Activated T-cell treated with anti-CD3 and anti-CD28 coated beads, Interleukin-2, amount 50 U/mL, for 72 hours (primary cell): ENCODE results near the gene NOL4L. TPM values are rescaled to one million over a fixed set of nuclear protein-coding genes. Genes with fewer than 3 reads are reported as not detected.

ENCODE experiments used
- ATAC-seq, 2 donors: fragments of 150-1000 bp; cut with Tn5 transposase; replicated peaks in 1 of 2; 2 replicates each; pipeline ENCODE4 v1.10.0; 2021; ENCODE audit warnings: moderate library complexity in 2 of 2, mild to moderate bottlenecking in 1 of 2
- DNase-seq, 2 donors: peaks; one replicate each; pipeline ENCODE4 v3.0.0; 2021 to 2022; ENCODE audit warnings: mixed read lengths in 1 of 2
- H3K27ac Mint-ChIP-seq: one replicate; pipeline ENCODE4 v1.8.0; 2022; ENCODE audit warnings: mild to moderate bottlenecking, moderate library complexity, mixed read lengths
- H3K27me3 Mint-ChIP-seq: one replicate; pipeline ENCODE4 v1.8.0; 2022; ENCODE audit warnings: low read depth, mixed read lengths
- H3K36me3 Mint-ChIP-seq, 2 donors: one replicate each; pipeline ENCODE4 v1.8.0; 2022; ENCODE audit warnings: mixed read lengths in 2 of 2, mild to moderate bottlenecking in 1 of 2; ENCODE audit not compliant: insufficient read depth in 2 of 2
- H3K4me1 Mint-ChIP-seq: one replicate; pipeline ENCODE4 v1.8.0; 2022; ENCODE audit warnings: low read depth, mixed read lengths
- H3K4me3 Mint-ChIP-seq, 2 donors: one replicate each; pipeline ENCODE4 v1.8.0; 2022; ENCODE audit warnings: mild to moderate bottlenecking in 2 of 2, mixed read lengths in 2 of 2, moderate library complexity in 2 of 2
- H3K9me3 Mint-ChIP-seq, 2 donors: one replicate each; pipeline ENCODE4 v1.8.0; 2022; ENCODE audit warnings: mixed read lengths in 2 of 2
- total RNA-seq, 2 donors: library from RNA; stranded (reverse); gene quantifications; one replicate each; pipeline ENCODE4 v1.2.3, GENCODE V29; 2022

Gene NOL4L
- total RNA-seq, 2 donors from 2014 or later = 28.2 to 30.0 TPM

DNA sequence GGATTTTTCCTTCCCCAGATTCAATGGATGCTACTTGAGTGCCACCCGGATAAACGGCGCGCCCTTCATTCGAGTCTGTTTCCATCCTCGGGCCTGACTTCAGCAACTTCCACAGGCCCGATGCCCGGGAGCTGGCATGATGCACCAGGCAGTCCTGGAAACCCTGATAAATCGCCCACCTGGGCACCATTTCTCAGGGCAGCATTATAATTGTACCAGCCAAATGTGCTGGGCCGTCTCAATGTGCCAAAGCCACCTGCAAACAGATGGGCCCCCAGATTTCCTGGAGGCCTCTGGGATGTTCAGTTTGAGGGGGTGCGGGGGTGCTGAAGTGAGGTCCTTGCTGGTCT, 65.8 kb downstream of the NOL4L start:
- DNase-seq (no peak), ATAC-seq (no peak)
- Mint-ChIP-seq H3K36me3 (no peaks in the 10 kb centered on the region), H3K27ac (no peak overlapping the region), H3K4me1 (peaks cover 56% of the 10 kb centered on the region), H3K9me3 (no peaks in the 10 kb centered on the region), H3K27me3 (no peaks in the 10 kb centered on the region), H3K4me3 (no peak overlapping the region)

GRCh38 chr20:32518593-32519380, 66.3 kb downstream of the NOL4L start:
- Mint-ChIP-seq H3K27me3 (no peaks in the 10 kb centered on the region), H3K9me3 (no peaks in the 10 kb centered on the region), H3K36me3 (no peaks in the 10 kb centered on the region), H3K4me1 (peaks cover 56% of the 10 kb centered on the region), H3K4me3 (no peak overlapping the region), H3K27ac (no peak overlapping the region)
- no peak for DNase-seq
- no peak for ATAC-seq

DNA sequence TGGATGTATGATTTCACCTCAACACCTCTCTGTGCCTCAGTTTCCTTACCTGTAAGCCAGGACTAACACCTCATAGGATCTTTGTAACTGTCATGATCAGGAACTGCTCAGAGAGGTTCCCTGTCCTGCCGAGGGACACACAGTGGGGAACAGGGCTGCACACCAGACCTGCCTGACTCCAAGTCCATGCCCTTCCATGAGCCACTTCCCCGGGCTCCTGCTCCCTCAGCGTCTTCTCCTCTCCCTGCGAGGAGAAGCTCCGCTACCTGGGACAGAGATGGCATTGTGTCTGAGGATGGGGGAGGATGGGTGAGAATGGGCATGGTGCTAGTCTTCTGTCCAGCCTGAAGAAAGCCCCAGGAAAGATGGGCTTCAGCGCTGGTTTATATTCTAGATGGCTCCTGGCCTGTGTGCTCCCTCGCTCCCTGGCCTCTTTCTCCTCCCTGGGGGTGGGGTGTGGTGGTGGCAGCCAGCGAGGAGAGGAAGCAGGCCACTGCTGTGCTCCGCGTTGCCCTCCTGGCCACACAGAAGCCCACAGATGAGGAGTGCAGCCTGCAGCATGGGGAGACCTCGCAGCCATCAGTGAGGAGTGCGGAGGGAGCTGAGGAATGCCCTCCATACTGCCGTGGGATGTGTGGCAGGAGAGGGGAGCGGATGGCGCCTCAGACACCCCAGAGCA, 67.1 kb downstream of the NOL4L start:
- H3K27ac Mint-ChIP-seq = no peak overlapping the region
- H3K4me1 Mint-ChIP-seq = peaks cover 56% of the 10 kb centered on the region
- DNase-seq (no peak), ATAC-seq (no peak)
- H3K9me3 Mint-ChIP-seq = no peaks in the 10 kb centered on the region
- no peaks in the 10 kb centered on the region for H3K36me3 Mint-ChIP-seq
- no peak overlapping the region for H3K4me3 Mint-ChIP-seq
- no peaks in the 10 kb centered on the region for H3K27me3 Mint-ChIP-seq

DNA sequence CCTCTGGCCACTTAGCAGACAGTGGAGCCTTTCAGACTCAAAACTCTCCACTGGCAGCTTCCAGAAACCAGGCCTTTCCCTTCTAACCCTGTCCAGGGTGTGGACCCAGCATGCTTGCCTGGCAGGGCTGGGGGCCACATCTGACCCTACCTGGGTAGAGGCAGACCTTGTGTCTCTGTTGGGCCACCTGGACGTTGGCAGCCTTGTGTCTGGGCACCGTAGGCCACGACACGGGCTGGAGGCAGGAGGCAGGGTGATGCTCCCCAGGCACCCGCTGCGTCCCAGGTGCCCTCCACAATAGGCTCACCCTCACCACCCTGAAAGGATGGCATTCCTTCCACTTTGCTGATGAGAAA, 67.6 kb downstream of the NOL4L start:
- DNase-seq (no peak), ATAC-seq (no peak)
- Mint-ChIP-seq H3K27ac (no peak overlapping the region), H3K36me3 (no peaks in the 10 kb centered on the region), H3K4me3 (no peak overlapping the region), H3K4me1 (peaks cover 56% of the 10 kb centered on the region), H3K27me3 (no peaks in the 10 kb centered on the region), H3K9me3 (no peaks in the 10 kb centered on the region)

- DNase-seq = no peak
- H3K27me3 Mint-ChIP-seq = no peaks in the 10 kb centered on the region
- no peak overlapping the region for H3K4me3 Mint-ChIP-seq
- no peak overlapping the region for H3K27ac Mint-ChIP-seq
- H3K36me3 Mint-ChIP-seq = peaks cover 0 to 3% of the 10 kb centered on the region in 2 donors
- H3K4me1 Mint-ChIP-seq = peaks cover 56% of the 10 kb centered on the region
- ATAC-seq = no peak
- H3K9me3 Mint-ChIP-seq = no peaks in the 10 kb centered on the region
Measured at GRCh38 chr20:32516583-32517517, 68.3 kb downstream of the NOL4L start.

DNA sequence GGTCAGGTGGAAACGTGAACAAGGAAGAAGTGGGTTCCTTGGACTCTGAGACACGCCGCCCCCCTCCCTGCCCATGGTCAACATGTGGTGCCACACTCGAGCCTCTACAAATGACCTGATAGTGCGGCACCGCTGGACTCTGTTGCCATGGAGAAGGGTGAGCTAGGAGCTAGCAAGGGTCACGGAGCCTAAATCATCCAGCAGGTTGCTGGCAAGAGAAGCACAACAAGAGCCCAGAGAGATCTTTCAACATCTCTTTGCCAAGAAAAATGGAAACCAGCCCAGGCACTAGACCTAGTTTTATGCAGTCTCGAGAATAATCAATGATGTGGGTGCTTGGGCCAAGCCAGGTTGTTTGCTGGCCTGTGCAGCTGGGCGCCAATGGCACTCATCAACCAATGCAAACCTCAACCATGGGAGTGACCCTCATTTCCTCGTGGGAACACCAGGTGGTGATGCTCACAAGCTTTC, 69.5 kb downstream of the NOL4L start:
- Mint-ChIP-seq H3K36me3 (peaks cover 0 to 3% of the 10 kb centered on the region in 2 donors), H3K9me3 (no peaks in the 10 kb centered on the region), H3K4me1 (peaks cover 55% of the 10 kb centered on the region), H3K27ac (peak overlapping the region; percentile 6), H3K4me3 (no peak overlapping the region), H3K27me3 (no peaks in the 10 kb centered on the region)
- DNase-seq = no peak
- ATAC-seq = no peak

DNA sequence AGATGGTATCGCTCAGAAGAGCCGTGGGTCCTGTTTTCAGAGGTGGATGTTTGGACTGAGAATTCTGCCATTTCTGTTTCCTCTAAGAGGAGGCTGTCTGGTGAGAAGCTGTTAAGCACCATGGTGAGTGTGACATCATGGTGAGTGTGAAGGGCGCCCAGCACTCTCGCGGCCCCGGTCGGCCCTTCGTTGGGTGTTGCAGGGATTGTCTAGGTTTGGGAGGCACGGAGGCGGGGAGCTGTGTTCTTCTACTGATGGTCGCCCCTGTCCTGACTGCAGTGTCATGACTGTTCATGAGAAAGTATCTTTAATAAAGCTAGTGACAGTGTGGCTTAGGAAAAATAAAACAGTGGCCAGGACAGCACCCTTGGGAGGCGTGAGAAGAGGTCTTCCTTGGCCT, 70.4 kb downstream of the NOL4L start:
- Mint-ChIP-seq H3K27ac (peak overlapping the region; percentile 30), H3K36me3 (peaks cover 0 to 3% of the 10 kb centered on the region in 2 donors), H3K4me1 (peaks cover 64% of the 10 kb centered on the region), H3K4me3 (no peak overlapping the region), H3K27me3 (no peaks in the 10 kb centered on the region), H3K9me3 (no peaks in the 10 kb centered on the region)
- DNase-seq = no peak
- ATAC-seq = no peak

DNA sequence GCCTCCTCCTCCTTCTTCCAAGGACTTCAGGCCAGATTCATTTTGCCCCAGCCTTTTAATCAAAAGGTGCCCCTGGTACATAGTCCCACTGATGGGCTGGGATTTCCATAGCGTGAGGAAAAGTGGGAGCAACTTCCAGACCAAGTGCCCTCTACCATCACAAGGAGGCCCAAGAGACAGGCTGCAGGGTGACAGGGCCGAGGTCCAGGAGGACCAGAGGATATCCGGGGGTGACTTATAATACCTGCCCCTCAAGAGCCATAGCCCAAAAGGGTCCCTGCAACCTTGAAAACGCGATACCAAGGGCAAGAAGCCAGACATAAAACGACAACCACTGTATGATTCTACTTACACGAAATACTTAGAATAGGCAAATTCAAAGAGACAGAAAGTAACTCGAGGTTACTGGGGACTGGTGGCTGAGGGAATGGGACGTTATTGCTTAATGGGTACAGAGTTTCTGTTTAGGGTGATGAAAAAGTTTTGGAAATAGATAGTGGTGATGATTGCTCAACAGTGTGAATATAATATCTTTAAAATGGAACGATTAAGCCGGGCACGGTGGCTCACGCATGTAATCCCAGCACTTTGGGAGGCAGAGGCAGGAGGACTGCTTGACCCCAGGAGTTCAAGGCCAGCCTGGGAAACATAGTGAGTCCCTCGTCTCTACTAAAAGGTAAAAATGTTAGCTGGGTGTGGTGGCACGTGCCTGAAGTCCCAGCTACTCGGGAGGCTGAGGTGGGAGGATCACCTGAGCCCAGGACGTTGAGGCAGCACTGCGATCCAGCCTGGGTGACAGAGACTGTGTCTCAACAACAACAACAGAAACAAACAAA, 71.9 kb downstream of the NOL4L start:
- Mint-ChIP-seq H3K27me3 (no peaks in the 10 kb centered on the region), H3K36me3 (peaks cover 1 to 3% of the 10 kb centered on the region in 2 donors), H3K27ac (peak overlapping the region; percentile 3), H3K9me3 (no peaks in the 10 kb centered on the region), H3K4me1 (peaks cover 79% of the 10 kb centered on the region), H3K4me3 (peak overlapping the region; percentile 17 to 60)
- DNase-seq (no peak), ATAC-seq (no peak)

DNA sequence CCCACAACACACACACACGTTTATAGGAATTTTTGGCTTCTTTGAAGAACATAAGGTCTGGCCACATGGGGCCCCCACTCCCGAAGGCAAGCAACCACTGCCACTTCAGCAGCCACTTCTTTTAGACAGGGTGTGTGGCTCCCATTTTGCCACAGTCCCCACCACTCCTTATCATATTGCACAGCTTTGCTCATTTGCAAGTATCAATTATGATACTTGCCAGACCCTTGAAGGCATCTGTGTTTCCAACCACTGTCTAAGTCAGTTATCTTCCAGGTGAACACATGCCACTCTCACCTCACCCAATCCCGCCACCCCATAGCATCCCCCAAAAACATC, 73.1 kb downstream of the NOL4L start:
- peak overlapping the region; percentile 68 for H3K27ac Mint-ChIP-seq
- no peak for ATAC-seq
- DNase-seq = no peak
- H3K9me3 Mint-ChIP-seq = no peaks in the 10 kb centered on the region
- H3K36me3 Mint-ChIP-seq = peaks cover 1 to 3% of the 10 kb centered on the region in 2 donors
- H3K4me3 Mint-ChIP-seq = peak overlapping the region; percentile 60 to 83
- H3K27me3 Mint-ChIP-seq = no peaks in the 10 kb centered on the region
- H3K4me1 Mint-ChIP-seq = peaks cover 87% of the 10 kb centered on the region

DNA sequence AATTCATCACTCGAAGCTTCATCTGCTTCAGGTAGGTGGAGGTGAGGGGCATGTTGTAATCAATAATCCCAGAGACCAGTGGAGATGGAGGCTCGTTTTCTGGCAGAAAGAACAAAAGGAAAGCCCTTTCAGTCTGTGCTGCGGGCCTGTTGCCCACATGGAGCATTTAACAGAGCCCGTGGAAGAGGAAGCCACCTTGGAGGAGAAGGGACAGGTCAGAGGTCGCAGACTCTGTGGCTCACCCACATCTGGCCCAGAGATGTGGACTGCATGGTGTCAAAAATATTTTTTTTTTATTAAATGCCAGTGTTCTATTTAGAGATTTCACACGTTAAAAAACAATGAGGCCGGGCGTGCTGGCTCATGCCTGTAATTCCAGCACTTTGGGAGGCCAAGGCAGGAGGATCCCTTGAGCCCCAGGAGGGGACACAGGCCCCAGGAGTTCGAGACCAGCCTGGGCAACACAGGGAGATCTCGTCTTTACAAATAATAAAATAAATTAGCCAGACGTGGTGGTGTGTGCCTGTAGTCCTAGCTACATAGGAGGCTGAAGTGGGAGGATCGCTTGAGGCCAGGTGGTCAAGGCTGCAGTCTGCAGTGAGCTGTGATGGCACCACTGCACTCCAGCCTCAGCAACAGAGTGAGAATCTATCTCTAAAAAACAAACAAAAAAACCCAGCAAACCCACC, 73.6 kb downstream of the NOL4L start:
- Mint-ChIP-seq H3K27me3 (no peaks in the 10 kb centered on the region), H3K4me3 (peak overlapping the region; percentile 60 to 83), H3K36me3 (peaks cover 1 to 3% of the 10 kb centered on the region in 2 donors), H3K9me3 (no peaks in the 10 kb centered on the region), H3K4me1 (peaks cover 92% of the 10 kb centered on the region), H3K27ac (peak overlapping the region; percentile 68)
- ATAC-seq (no peak), DNase-seq (no peak)

DNA sequence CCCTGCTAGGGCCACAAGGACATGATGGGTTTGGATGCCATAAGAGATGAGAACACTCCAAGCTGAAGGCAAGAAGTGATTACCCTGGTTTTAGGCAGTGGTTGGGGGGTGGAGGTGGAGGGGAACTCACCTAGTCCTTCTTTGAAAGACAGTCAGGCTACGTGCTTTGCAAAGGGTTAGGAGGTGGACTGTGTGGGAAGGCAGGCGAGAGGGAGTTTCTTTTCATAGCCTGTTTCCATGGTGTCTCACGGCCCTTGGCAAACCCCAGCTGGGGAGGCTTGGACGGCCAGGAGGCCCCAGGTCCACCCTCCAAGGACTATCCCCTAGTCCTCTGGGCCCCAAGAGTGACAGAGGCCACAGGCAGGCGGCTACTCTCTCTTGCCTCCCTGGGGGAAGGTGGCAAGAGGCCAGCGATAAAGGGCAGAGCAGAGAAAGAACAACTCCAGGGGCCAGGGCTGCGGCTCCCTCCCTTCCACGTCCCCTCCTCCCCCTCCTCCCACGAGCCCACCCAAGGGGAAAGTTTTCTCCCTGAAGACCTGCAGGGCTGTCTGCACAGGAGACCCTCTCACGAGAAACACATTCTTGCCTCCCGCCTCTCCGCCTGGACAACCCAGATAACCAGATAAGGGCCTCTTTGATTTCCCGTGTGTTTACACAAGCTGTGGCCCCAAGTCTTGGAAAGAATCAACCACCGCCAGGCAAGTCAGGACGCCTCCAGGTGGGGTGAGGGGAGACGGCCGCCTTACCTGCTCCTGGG, 74.4 kb downstream of the NOL4L start:
- Mint-ChIP-seq H3K36me3 (peaks cover 1 to 3% of the 10 kb centered on the region in 2 donors), H3K9me3 (no peaks in the 10 kb centered on the region), H3K27me3 (no peaks in the 10 kb centered on the region), H3K4me1 (peaks cover 92% of the 10 kb centered on the region), H3K4me3 (peak overlapping the region; percentile 60 to 83), H3K27ac (peak overlapping the region; percentile 67)
- DNase-seq (no peak), ATAC-seq (peak in 1 of 2 donors; percentile 8)
